ENCODE measurements around the gene ATXN7L1.
"Not testable (repeated sequence)": the region's sequence is repeated elsewhere in the genome, so short reads cannot be mapped to it uniquely, and the experiment has no call there.

The ATXN7L1 gene

DNA sequence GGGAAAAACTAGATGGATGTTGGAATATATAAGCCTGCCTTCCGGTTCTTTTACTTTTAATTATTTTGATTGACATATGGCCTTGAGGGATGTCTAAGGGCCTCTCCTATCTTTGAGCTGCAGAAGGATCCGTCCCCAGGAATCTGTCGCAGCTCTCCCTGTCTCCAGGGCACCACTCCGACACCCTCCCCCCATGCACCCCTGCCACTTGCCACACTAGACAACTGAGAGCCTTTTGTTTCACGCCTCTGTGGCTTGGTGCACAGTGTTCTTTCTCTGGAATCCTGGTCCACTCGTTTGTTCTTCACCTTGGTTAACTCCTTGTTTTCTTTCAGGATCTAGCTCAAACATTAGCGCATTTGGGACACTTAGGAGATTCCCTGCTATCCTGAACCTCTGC is 171.0 kb downstream of the ATXN7L1 start:
- DNase-seq (ENCODE audit: low read depth in 3 of 3), result no peak

DNA sequence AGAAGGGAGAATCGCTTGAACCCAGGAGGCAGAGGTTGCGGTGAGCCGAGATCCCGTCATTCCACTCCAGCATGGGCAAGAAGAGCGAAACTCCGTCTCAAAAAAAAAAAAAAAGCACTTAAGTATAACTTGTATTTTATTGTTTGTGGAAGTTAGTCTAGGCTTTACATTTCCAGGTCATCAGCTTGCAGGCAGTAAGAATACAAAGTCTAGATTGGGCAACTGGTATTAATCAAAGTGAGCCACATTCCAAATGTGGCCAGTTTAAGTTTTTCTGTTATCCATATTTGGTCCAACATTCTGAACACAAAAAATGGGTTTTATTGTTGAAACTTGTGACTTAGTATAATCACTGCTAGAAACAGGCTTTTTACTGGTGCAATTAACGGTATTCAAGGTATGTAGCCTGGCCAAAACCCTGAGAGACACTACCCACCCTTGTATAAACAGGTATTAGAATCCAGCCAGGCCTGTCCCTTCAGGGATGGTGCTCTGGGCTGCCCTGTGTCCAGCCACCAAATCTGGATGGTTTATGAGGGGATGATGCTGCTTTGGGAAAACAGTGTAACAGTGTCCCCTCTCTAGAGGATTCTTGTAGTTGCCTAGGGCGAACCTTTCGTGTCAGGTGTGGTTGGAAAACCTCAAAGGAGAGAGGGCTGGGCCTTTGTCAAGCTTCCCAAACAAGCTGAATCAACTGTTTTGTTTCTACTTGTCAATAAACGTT is 173.0 kb downstream of the ATXN7L1 start:
- DNase-seq (ENCODE audit: low read depth in 3 of 3), result no peak

DNA sequence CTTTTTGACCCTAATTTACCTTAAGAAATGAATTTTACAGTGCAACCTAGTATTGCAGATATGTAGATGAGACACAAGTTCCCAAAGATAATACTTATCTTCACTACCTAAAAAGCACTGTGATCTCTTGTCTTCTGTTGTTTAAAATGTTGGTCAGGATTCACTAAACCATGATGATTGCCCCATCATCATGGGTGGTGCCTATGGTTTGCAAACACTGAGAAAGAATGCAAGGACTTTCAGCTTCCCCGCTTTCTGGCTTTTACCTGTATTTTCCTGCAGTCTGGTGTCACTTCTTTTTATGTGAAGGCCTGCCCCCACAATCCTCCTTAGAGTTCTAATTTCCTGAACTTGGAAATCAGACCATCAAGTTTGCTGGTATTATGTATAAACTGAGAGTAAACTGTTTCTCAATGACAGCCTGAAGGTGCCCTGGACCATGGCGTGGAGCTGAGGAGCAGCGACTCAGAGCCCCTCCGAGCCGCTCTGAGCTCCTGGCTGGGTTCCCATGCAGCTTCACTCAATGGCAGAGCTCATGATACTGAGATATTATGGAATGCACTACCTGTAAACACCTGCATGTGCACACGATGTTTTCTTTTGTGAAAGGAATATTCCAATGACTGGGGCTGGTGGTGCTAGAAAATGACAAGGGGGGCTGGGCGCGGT is 176.7 kb downstream of the ATXN7L1 start:
- no peak for DNase-seq (ENCODE audit: low read depth in 3 of 3)

DNA sequence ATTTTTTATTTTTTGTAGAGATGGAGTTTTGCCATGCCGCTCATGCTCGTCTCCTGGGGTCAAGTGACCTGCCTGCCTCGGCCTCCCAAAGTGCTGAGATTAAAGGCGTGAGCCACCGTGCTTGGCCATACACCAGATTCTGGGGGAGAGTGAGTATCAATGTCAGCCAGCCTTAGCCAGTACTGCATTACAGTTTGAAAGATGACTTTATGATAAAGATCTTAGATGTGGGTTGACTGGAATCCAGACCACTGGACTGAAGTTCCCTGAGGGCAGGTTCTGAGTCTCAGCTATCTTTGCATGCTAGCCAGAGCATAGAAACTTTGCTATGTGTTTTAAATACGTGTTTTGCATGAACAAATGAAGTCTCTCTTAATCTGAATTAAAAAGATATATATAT is 177.9 kb downstream of the ATXN7L1 start:
- DNase-seq (ENCODE audit: low read depth in 3 of 3), result no peak

DNA sequence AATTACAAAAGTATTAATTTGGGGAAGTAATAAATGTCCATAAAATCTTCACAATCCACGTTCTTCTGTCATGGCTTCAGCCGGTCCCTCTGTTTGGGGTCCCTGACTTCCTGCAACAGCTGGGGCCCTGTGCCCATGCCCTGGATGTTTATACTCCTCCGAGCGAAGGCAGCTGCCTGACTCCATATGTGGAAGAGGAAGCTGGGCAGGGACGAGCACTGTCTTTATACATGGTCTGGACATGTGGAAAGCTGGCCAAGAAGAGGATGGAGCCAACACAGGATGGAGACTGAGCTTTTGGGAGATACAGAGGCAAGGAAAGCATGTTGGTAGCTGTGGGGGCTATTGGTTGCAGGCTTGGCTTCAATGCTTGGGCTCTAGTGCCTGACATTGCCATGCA is 178.6 kb downstream of the ATXN7L1 start:
- no peak for DNase-seq (ENCODE audit: low read depth in 3 of 3)

DNA sequence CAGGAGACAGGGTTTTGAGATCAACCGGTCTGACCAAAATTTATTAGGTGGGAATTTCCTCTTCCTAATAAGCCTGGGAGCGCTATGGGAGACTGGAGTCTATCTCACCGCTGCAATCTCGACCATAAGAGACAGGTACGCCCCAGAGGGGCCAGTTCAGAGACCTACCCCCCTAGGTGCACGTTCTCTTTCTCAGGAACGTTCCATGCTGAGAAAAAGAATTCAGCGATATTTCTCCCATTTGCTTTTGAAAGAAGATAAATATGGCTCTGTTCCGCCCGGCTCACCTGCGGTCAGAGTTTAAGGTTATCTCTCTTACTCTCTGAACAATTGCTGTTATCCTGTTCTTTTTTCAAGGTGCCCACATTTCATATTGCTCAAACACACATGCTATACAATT is 179.2 kb downstream of the ATXN7L1 start:
- DNase-seq (ENCODE audit: low read depth in 3 of 3), result not testable (repeated sequence)

DNA sequence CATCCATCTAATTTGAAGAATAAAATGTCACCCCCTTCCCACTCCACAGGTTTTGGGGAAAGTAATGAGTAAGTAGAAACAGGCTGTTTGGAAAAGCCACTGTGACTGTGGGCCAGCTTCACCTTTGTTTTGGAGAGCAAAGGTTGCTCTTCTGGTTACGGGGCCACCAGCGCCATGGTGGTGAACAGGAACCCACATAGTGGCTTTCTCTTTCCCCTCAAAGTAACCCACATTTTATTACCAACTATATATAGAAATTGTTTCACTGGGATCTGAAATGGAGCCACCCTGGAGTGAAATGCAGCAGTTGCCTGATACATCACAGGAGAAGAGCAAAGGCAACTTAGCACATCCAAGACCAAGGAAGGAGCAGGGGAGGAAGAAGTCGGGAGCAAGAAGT is 182.8 kb downstream of the ATXN7L1 start:
- DNase-seq (ENCODE audit: low read depth in 3 of 3), result no peak

DNA sequence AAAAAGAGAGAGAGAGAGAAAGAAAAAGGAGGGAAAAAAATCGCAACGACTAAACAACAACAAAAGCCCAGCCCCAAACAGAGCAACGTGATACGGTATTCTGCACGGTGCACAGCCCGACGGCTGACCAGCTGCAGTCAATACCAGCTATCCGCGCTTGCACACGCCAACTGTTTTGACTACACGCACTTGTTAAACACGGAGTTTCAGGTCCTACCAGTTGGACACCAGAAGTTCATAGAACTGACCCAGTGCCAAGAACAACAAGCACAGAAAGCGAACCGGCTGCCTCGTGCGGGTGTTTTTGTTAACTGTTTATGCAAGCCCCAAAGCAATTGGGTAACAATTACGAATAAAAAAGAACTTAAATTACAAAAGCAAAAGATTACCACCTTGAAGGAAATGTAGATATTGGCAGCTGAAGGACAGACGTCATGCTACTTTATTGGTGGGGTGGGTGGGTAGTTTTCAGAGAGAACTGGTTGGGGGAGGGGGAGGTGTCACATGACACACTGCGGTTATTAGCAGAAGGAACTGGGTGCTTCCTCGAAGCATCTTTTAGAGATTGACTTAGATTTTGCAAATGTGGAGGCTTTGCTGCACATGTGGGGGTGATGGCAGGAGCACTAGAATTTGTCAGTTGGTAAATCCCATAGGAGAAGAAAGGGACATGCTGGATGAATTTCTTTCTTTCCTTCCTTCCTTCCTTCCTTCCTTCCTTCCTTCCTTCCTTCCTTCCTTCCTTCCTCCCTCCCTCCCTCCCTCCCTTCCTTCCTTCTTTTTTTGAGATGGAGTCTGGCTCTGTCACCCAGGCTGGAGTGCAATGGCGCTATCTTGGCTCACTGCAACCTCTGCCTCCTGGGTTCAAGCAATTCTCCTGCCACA is 184.5 kb downstream of the ATXN7L1 start:
- DNase-seq (ENCODE audit: low read depth in 3 of 3), result peak in 2 of 3 experiments; percentile 35 to 42

DNA sequence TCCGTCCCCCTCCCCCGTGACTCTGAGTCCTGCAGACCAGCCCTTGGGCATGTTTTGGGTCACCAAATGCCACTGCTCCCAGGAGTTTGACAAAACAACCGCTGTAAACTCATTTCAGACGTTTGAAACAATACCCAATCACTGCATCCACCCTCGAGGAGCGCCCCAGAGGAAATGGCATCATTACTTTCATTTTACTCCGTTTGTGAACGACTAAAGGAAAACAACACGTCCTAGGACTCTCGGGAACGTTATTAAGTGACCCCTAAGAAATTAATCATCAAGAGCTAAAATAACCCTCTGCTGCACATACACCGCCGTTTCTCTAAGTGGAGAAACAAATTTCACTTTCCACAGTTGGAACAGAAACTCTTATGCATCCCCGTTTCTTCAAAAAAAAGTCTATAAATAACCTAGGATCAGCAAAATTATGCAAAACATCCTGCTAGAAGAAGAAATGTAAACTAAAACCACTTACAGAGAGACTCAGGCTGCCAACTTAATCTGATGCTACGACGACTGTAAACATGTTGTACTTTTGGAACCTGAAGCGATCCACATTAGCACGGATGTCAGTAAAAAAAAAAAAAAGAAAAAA is 185.2 kb downstream of the ATXN7L1 start:
- no peak for DNase-seq (ENCODE audit: low read depth in 3 of 3)

DNA sequence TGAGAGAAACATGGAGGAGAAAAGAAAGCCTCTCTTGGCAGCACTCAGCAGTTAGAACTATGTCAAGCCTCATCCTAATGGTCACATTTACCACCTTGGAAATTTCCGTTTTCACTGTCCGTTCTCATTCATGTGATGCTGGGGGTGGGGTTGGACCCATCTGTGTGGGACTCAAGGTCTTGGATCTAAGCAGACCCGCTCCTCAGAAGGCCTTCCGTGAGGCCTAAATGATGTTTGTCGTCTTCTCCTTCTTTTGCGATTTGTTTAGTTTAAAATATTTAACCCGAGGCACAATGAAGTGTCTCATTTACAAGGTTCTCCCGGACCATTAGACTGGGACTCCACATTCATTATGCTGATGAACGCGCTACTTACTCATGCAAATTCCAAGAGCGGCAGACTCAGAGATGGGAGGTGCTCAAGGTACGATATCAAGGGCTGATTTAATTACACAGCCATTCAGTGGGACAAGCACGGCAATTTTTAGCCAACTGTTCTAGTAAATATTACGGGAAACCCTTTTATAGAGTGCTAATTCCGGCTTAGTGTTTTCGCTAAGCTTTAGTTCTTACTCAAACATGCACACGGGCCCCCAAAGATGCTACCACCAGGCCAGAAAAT is 186.0 kb downstream of the ATXN7L1 start:
- no peak for DNase-seq (ENCODE audit: low read depth in 3 of 3)

DNA sequence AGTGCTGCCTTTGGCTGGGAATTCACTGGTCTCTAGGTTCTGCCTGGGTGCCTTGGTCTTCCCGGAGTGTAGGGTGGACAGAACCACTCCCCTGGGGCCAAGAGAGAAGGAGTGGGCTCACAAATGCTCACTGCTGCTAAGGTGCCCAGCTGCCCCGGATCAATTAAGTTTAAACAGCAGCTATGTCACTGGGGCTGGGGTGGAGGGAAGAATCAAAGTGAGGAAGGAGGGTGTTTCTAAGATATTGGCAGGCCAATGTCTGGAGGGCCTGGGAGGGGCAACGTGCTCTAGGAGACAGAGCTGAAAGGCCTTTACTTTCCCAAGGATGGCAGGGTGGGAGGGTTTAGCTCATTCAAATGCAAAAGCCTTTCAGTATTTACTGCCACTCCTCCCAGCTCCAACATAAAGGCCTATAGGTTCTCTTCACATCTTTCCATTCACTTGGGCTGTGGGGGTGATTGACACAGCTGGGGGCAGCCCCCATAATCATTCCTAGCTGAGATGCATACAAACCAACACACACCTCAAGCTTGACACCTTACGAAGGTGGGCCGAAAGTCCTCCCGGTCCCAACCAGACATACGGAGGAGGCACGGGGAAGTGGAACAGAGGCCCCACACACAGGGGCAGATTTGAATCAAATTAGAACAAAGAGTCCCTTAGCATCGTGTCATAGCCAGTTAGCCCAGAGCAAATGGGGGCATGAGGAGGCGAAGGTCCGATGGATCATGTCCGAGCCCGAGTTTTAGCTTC is 187.2 kb downstream of the ATXN7L1 start:
- no peak for DNase-seq (ENCODE audit: low read depth in 3 of 3)

DNA sequence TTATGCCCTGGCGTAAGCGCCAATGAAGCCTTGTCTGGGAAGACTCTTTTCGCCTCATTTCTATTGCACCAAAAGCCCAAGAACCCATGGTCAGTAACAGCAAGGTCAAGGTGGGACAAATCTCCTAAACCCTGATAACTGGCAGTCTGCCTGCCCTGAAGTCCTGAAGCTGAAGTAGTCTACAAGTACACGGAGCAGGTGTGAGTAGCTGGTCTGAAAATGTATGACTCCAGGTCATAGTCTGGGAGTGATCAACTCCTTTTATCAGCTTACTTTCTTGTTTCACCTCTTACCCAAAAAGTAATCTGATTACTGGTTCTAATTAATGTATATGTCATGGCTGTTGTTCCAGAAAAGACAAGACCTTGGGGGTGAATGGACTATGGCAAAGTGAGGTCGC is 187.8 kb downstream of the ATXN7L1 start:
- no peak for DNase-seq (ENCODE audit: low read depth in 3 of 3)

DNA sequence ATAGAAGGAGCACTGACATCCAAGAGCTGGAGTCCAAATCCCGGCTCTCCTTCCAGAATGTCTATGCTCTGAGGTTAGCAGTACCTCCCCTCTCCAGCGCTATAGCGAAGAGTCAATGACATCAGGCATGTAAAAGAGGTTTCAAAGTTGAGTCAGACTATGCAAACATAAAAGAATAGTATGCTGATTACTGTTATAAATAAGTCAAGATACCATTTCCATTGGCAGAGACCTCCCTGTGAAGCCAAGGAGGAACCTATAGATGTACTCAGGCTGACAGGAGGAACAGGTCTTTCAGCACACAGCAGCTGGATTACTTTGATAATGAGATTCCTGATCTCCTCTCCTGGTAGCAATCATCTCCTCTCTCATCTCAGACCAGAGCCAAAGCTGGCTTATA is 191.2 kb downstream of the ATXN7L1 start:
- no peak for DNase-seq (ENCODE audit: low read depth in 3 of 3)

DNA sequence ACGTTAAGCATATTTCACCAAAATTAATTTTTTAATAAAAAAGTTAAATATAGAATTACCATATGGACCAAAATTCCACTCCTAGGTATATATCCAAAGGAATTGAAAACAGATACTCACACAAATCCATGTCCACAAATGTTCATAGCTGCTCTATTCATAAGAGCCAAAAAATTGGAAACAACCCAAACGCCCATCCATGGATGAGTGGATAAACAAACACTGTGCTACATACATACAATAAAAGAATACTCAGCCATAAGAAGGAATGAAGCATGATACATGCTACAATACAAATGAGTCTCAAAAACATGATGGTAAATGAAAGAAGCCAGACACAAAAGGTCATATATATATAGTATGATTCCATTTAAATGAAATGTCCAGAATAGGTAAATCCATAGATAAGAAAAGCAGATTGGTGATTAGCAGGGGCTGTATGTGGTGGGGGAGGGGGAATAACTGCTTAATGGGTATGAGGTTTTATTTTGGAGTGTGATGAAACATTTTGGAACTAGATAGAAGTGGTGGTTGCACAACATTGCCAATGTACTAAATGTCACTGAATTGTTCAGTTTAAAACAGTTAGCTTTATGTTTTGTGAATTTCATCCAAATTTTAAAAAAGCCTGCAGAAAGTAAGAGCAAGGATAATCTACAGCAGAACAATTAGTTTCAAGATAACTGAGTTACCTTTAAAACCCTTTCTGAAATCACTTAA is 193.9 kb downstream of the ATXN7L1 start:
- no peak for DNase-seq (ENCODE audit: low read depth in 3 of 3)

DNA sequence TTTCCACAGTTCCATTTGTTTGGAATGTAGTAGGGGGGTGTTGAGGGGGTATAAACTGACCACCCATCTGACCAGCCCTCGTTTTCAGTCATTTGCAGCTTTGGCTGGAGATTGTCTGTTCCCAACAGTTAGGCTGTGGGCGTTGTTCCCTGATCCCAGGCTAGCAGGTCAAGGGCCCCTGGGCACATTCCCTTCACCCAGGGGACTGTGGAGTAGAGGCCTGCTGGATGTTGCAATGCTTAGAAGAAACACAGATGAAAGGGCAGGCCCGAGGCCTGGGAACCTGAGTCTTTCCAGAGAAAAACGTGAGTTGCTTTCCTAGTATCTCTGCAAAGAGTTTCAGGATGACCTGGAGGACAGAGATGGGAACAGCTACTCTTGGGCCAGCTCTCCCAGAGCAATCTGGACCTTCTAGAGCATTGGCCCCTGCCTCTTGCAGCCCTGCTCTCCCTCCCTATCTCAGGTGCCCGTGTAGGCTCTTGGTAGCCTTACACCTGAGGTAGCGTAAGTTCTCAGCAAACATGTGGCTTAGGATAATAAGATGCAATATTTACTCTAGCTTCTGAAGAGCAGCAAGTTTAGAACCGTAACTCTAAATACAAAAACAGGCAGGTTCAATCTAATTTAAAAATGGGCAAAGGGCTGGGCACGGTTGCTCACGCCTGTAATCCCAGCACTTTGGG is 195.8 kb downstream of the ATXN7L1 start:
- DNase-seq (ENCODE audit: low read depth in 3 of 3), result no peak

DNA sequence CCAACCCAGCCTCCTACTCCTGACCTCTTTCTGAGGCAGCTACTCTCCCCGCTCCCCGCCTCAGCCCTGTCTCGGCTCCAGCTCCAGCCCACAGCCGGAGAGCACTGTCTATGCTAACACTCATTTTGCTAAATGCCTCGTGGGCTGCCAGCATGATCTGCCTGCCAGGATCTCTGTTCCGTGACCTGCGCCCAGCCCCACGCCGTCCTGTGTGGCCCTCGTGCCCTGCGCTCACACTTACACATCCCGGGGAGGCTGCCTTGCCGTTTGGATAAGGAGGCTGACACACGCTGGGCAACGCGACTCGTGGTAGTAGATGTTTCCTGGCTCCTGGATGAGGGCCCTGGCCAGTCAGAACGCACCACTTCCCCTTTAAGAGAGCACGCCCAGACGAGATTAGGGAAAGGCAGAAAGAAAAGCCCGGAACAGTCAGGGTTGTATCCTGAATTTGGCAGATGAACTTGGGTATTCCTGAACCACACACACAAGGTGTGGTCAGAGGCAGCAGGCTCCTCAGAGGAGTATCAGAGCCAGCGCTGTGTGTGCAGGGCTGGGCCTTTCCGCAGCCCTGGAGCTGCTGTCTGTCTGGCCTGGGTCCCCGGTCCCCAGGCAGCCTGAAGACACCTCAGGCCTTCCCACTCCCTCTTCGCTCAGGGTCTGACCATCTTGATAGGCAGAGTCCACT is 197.4 kb downstream of the ATXN7L1 start:
- no peak for DNase-seq (ENCODE audit: low read depth in 3 of 3)

DNA sequence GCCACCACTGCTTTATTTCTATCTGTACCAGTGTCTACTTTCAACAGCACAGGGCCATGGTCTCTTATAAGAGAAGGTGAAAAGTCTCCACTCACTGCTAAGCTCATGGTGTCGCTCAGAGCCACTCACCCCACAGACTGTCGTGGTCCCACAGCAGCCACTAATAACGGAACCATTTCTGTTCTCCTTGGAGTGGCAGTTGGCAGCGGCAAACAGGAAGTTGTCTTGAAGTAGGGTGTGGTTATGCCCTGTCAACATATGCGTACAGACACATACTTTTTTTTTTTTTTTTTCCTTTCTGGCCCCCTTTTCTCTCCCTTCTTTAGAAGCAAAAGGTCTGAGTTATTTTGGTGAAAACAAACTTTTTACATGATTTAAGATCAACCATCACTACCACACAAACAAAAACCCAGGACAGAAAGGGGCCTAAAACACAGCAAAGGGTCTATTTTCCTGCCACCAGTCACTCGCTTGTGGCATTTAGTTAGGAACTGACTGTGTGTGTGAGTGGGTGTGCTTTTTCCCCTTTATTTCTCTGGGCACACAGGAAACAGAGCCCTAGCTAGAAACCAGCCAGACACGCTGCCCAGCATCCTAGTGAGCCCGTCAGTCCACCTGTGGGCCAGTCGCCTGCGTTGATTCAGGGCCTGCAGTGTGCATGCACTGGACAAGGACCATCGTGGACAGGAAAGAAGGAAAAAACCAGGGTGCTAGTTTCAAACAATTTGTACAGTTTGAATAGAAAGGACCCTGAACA is 198.4 kb downstream of the ATXN7L1 start:
- DNase-seq (ENCODE audit: low read depth in 3 of 3), result no peak

DNA sequence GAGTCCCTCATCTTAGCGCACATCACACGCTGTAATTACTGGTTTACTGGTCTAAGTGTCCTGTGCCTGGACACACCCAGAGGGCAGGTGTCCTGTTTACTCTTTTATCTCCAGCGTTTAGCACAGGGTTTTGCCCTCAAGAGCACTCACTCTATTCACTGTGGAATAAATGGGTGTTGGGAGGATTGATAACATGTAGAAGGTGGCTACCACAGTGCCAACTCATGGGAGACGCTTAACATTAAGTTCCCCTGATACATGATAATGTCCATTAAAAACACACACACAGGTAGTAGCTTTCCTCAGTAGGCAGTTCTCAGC is 199.0 kb downstream of the ATXN7L1 start:
- DNase-seq (ENCODE audit: low read depth in 3 of 3), result no peak

DNA sequence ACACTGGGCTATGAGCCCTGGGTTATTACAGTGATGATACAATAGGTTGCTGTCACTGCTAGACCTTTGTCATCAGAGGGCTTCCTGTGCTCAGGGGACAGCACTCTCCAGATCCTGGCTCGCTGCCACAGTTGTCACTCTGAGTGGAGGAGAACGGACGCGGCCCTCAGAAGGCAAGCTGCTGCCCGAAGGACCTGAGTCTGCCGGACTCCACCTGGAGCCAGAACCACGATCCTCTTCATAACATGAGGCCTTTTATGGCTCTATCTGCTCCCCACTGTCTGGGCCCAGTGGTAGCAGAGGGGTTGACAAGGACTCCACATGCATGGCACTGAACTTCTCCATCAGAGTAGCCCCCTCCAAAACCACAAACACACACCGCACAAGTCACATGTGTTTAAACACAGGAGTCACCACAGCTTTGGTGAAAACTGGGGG is 200.4 kb downstream of the ATXN7L1 start:
- DNase-seq (ENCODE audit: low read depth in 3 of 3), result no peak

Data from stimulated activated CD4-positive, alpha-beta T cell treated with anti-CD3 and anti-CD28 coated beads, TNF-alpha, amount 100 ng/mL, for 4 hours (primary cell).